ENCODE results near the gene KRTAP2-4.
"Not testable (repeated sequence)": the region's sequence is repeated elsewhere in the genome, so short reads cannot be mapped to it uniquely, and the experiment has no call there.

The KRTAP2-4 gene

GRCh38 chr17:41065829-41066624 is at the start of gene KRTAP2-4:
KRTAP2-4 (minus strand) TSS chr17:41065879; CDS start chr17:41065845, 34 bp downstream.
- no peak for DNase-seq (ENCODE audit: low read depth in 3 of 3)

- DNase-seq (ENCODE audit: low read depth in 3 of 3) = no peak
These were observed 45.6 kb upstream of the KRTAP2-4 start for GRCh38 chr17:41111151-41111885.

GRCh38 chr17:41108728-41109386 is 43.2 kb upstream of the KRTAP2-4 start:
- not testable (repeated sequence) for DNase-seq (ENCODE audit: low read depth in 3 of 3)

- DNase-seq (ENCODE audit: low read depth in 3 of 3) = no peak
These were observed 42.3 kb upstream of the KRTAP2-4 start for GRCh38 chr17:41107941-41108450.

- DNase-seq (ENCODE audit: low read depth in 3 of 3) = not testable (repeated sequence)
These were observed 39.7 kb upstream of the KRTAP2-4 start, which contains the start of gene KRTAP4-9 for GRCh38 chr17:41105347-41105746. KRTAP4-9 (plus strand) TSS chr17:41105389; CDS start chr17:41105389, 0 bp downstream.

- not testable (repeated sequence) for DNase-seq (ENCODE audit: low read depth in 3 of 3)
These were observed 38.8 kb upstream of the KRTAP2-4 start for GRCh38 chr17:41104386-41105038.

GRCh38 chr17:41103896-41104295 is 38.2 kb upstream of the KRTAP2-4 start:
- no peak for DNase-seq (ENCODE audit: low read depth in 3 of 3)

GRCh38 chr17:41101586-41102259 is 36.0 kb upstream of the KRTAP2-4 start, which contains the start of gene KRTAP4-16:
KRTAP4-16 (minus strand) TSS chr17:41102209; CDS start chr17:41102209, 0 bp downstream.
- DNase-seq (ENCODE audit: low read depth in 3 of 3) = no peak

GRCh38 chr17:41099682-41100480 is 34.2 kb upstream of the KRTAP2-4 start:
- DNase-seq (ENCODE audit: low read depth in 3 of 3) = not testable (repeated sequence)

- no peak for DNase-seq (ENCODE audit: low read depth in 3 of 3)
These were observed 32.8 kb upstream of the KRTAP2-4 start for GRCh38 chr17:41098481-41098880.

- DNase-seq (ENCODE audit: low read depth in 3 of 3) = no peak
These were observed 32.4 kb upstream of the KRTAP2-4 start, which contains the start of gene KRTAP4-8 for GRCh38 chr17:41098042-41098441. KRTAP4-8 (minus strand) TSS chr17:41098142; CDS start chr17:41098084, 58 bp downstream.

GRCh38 chr17:41096055-41096454 is 30.4 kb upstream of the KRTAP2-4 start:
- DNase-seq (ENCODE audit: low read depth in 3 of 3) = no peak

GRCh38 chr17:41088760-41089352 is 23.2 kb upstream of the KRTAP2-4 start:
- DNase-seq (ENCODE audit: low read depth in 3 of 3) = not testable (repeated sequence)

- not testable (repeated sequence) for DNase-seq (ENCODE audit: low read depth in 3 of 3)
These were observed 18.6 kb upstream of the KRTAP2-4 start, which contains the start of gene KRTAP4-7 for GRCh38 chr17:41084100-41084856. KRTAP4-7 (plus strand) TSS chr17:41084150; CDS start chr17:41084207, 57 bp downstream.

GRCh38 chr17:41083427-41083826 is 17.7 kb upstream of the KRTAP2-4 start:
- DNase-seq (ENCODE audit: low read depth in 3 of 3) = not testable (repeated sequence)

- no peak for DNase-seq (ENCODE audit: low read depth in 3 of 3)
These were observed 16.9 kb upstream of the KRTAP2-4 start for GRCh38 chr17:41082626-41083025.

- DNase-seq (ENCODE audit: low read depth in 3 of 3) = no peak
These were observed 11.1 kb upstream of the KRTAP2-4 start for GRCh38 chr17:41076788-41077187.

- no peak for DNase-seq (ENCODE audit: low read depth in 3 of 3)
These were observed 8.0 kb upstream of the KRTAP2-4 start for GRCh38 chr17:41073676-41074075.
